ENCODE measurements around the gene AFAP1L1.

AFAP1L1 gene

GRCh38 chr5:149344151-149344550, 72.5 kb downstream of the AFAP1L1 start:
- DNase-seq (ENCODE audit: low spot score): no peak
- FAIRE-seq: no peak

- FAIRE-seq (peak; percentile 13), DNase-seq (ENCODE audit: low spot score) (peak; percentile 98)
These were observed 73.7 kb downstream of the AFAP1L1 start, which contains the start of gene GRPEL2 for GRCh38 chr5:149345147-149345891. TSS of gene GRPEL2 (plus strand) at chr5:149345499. CDS start at chr5:149345540, 41 bp downstream.

DNA sequence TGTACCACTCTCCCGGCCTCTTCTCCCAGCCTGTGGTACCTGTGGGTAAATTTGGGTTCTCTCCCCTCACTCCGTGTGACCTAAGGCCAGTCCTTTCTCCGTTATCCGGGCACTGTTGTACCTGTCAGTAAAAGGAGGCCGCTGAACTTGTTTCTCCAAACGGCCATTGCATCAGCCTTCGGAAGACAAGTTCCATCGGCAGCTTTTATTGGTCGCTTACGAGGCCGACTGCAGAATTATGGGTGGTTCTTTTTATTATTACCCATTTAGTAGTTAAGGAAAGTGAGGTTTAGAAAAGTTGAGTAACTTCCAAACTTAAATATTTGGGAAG, 74.2 kb downstream of the AFAP1L1 start:
- DNase-seq (ENCODE audit: low spot score) (peak; percentile 13), FAIRE-seq (no peak)

DNA sequence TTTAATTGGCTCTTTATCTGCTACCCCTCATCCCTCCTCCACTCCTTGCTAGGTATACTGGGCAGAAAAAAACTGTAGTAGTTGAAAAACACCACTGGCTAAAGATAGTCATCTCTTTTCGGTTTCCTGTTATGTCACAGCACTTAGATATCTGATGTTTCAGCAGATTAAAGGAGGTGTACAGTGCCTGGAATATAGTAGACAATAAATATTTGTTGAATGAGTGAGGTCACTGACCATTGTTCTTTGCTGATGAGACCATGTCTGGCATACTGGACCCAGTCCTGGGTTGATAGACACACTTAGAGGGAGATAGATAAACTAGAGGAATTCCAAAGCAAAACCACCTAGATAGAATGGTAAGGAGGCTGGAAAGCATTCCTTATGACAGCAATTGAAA, 76.9 kb downstream of the AFAP1L1 start:
- no peak for FAIRE-seq
- no peak for DNase-seq (ENCODE audit: low spot score)

DNA sequence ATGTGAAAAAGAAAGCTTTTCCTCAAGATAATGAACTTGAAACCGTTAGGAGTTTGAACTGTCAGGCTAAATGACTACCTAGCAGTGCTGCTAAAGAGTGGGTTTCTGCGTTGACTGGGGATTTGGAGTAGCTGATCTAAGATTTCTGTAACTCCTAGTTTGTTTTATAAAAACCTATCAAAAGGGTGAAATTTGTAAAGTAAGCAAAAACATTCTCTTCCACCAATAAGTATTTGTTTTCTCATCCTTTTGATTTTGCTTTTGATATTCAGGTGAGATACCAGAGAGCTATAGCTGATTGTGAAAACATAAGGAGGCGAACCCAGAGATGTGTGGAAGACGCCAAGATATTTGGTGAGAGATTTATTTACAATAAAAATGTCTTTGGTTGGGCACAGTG, 77.7 kb downstream of the AFAP1L1 start:
- no peak for DNase-seq (ENCODE audit: low spot score)
- no peak for FAIRE-seq

DNA sequence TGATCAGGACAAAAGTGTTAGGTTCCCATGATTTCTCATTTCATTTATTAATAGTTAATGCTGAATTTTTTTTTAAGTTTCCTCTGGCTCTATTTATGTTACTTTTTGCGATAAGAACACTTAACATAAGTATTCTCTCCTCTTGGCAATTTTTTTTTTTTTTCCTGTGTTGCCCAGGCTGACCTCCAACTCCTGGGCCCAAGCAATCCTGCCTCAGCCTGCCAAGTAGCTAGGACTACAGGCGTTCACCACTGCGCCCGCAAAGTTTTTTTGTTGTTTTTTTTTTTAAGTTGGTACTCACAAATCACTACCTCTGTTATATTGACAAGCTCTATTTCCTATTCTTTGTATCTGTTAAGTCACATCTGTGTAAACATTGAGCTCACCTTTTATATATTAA, 80.5 kb downstream of the AFAP1L1 start:
- DNase-seq (ENCODE audit: low spot score) (no peak), FAIRE-seq (no peak)

DNA sequence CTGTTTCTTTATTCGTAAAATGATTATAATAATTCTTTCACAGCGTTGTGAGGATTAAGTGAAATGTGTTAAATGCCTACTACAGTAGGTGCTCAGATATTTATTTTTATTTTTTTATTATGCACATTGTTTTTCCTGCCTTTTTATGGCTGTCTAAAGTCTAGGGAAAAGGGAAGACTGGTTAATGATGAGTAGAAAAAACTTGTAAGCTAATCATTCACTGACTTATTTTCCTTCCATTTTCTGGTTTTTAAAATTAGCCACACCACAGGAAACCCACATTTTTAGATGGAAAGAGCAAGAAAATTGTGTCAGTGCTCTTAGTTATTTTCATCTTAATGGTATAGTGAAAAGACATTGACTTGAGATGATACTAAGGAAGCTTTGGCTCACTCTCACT, 82.3 kb downstream of the AFAP1L1 start:
- FAIRE-seq (no peak), DNase-seq (ENCODE audit: low spot score) (no peak)

DNA sequence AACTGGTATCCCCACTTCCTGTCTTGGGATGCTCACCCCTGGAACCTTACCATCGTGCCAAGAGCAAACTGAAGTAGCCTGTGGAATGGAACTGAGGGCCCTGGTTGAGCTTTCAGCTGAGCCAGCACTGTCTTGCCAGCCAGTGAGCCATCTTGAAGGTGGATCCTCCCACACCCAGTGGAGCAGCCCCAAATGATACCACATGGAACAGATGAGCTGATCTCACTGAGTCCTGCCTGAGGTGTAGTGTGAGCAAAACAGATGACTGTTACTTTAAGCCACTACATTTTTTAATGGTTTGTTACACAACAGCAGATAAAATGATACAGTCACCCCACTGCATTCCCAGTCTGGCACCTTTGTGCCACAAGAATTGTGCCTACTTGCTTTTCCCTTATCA, 84.0 kb downstream of the AFAP1L1 start:
- no peak for FAIRE-seq
- DNase-seq (ENCODE audit: low spot score): no peak

GRCh38 chr5:149356391-149356790, 84.7 kb downstream of the AFAP1L1 start:
- FAIRE-seq: no peak
- DNase-seq (ENCODE audit: low spot score): no peak

DNA sequence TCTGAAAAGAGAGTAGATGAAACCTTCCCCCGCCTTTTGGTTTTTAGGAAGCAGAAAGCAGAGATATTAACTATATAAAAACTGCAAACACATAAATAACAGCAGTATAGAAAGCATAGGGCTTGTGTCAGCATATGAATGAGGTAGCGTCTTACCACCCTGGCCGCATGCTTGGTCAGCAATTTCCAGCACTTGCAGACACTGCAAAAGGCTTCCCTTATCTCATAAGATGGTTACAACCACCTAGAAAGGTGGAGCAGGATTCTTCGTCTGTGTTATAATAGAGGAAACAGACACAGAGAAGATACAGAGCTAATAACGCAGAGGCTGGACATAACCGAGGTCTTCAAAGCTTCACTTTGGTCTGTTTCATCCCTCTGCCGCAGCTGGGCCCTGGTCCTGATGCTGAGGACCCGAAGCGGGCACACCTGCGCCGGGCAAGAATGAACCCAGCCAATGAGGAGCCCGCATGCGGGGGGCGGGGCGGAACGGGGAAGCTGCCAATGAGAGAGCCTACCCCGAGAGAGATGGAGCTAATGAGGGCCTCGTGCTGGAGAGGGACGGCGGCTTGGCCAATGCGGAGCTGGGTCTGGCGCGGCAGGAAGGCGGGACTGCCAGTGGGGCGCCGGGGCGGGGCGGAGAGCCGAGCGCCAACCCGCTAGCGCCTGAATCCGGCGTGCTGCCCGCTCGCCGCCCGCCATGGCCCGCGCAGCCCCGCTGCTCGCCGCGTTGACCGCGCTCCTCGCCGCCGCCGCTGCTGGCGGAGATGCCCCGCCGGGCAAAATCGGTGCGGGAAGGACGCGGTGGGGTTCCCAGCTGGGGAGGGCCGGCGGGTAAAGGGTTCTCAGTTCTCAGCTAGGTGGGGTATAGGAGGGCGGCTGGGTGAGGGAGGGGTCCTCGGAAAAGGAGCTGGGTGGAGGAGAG, 86.0 kb downstream of the AFAP1L1 start, which contains the start of gene PCYOX1L:
PCYOX1L (plus strand) TSS at position 677 of the 924 bp plus-strand sequence; CDS start at position 700, 23 bp downstream.
- DNase-seq (ENCODE audit: low spot score): peak; percentile 99
- peak; percentile 77 for FAIRE-seq

DNA sequence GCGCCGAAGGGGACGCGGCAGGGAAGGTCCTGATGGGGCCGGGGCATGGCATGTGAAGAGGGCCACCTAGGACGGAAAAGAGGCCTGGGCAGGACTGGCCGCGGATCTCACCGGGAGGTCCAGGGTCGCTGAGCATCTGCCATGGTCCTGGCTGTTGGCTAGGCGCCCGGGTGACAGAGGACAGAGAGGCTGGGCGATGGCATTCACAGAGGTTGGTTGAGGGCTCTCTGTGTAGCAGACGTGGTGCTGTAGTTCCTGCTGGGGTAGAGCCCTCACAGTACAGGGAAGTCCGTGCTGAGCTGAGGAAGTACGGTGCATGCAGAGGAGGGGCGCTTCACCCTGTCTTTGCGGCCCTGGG, 86.6 kb downstream of the AFAP1L1 start:
- FAIRE-seq (no peak), DNase-seq (ENCODE audit: low spot score) (peak; percentile 14)

- DNase-seq (ENCODE audit: low spot score): no peak
- no peak for FAIRE-seq
These were observed 87.3 kb downstream of the AFAP1L1 start for GRCh38 chr5:149358868-149359495.

DNA sequence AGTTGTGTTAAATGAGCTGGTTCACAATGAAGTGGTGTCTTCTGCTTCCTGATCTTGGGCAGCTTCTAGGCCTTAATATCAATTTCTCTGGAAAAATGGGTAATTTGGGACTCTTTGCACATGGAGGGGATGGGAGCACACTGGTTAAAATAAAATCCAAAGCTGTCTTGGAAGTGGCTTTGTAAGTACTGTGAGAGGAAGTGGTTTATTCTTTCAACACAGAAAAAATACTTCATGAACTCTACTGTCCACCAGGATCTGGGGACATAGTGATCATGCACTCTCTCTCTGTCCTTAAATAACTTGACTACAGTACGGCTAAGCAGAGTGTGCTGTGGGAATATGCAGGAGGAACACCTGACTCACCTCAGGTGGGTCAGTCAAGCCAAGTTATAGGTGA, 88.6 kb downstream of the AFAP1L1 start:
- FAIRE-seq: no peak

DNA sequence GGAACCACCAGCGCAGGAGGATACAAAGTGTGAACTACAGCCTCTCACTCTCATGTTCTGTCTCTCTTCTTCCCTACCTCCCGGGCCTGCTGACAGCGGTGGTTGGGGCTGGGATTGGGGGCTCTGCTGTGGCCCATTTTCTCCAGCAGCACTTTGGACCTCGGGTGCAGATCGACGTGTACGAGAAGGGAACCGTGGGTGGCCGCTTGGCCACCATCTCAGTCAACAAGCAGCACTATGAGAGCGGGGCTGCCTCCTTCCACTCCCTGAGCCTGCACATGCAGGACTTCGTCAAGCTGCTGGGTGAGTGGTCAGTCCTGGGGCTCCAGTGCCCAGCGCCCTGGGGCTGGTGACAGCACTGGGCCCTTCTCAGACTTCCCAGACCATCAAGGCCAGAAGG, 90.9 kb downstream of the AFAP1L1 start:
- DNase-seq (ENCODE audit: low spot score) (no peak), FAIRE-seq (no peak)

More for the DNA sequence above, 88.6 kb downstream of the AFAP1L1 start:
- no peak for DNase-seq (ENCODE audit: low spot score)

- no peak for DNase-seq (ENCODE audit: low spot score)
- FAIRE-seq: no peak
These were observed 91.7 kb downstream of the AFAP1L1 start for GRCh38 chr5:149363358-149363757.

GRCh38 chr5:149363936-149364335, 92.3 kb downstream of the AFAP1L1 start:
- FAIRE-seq (no peak), DNase-seq (ENCODE audit: low spot score) (no peak)

GRCh38 chr5:149364719-149365118, 93.1 kb downstream of the AFAP1L1 start:
- FAIRE-seq (no peak), DNase-seq (ENCODE audit: low spot score) (no peak)

GRCh38 chr5:149365418-149365817, 93.8 kb downstream of the AFAP1L1 start:
- no peak for DNase-seq (ENCODE audit: low spot score)
- FAIRE-seq: no peak

DNA sequence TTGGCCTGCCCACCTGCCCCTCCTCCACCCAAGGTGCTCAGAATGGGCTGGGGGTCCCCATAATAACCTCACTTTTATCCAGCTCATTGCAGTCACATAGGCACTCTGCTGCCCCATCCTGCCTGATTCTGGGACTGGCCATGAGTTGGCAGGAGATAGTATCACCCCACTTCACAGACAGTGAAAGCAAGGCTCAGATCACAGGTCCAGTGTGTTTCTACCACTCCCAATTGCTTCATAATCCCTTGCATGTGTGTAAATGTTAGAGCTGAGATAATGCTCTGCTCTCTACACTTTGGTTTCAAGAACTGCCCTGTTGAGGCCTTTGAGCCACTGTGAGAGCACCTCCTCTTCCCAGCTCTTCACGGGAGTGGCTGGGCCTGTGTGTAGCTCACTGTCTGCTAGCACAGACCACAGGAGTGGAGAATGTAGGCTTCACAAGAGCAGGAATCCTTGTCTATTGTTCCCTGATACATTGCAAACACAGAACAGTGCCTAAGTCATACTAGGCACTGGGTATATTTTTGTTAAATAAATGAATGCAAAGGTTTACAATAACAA, 94.6 kb downstream of the AFAP1L1 start:
- FAIRE-seq (no peak), DNase-seq (ENCODE audit: low spot score) (no peak)

DNA sequence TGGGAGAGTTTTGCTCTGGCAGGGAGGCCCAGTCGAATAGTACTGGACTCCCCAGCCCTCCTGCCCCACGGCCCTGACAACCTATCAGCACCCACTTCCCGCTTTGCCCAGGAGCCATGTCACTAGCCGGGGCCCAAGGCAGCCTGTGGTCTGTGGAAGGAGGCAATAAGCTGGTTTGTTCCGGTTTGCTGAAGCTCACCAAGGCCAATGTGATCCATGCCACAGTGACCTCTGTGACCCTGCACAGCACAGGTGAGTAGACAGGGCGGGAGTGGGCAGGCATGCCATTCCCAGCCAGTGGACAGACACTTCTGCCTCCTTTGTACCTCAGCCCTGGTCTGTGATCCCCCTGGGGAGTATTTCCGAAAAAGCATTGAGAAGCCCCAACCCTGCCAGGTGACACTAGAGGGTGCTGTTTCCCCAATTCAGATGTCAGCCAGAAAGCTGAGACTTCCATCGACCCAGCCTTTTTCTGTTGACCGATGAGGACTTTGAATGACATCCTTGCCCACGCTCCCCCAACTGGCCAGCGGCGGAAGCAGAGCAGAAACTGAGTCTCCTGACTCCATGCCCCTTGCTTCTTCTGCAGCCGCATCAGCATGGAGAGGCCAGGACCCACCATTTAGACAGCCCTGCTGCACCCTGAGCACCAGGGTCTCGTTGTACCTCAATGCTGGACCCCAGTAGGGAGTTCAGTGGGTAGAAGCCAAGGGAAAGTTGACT, 95.8 kb downstream of the AFAP1L1 start:
- DNase-seq (ENCODE audit: low spot score) (peak; percentile 86), FAIRE-seq (no peak)
